HG03066 (cell line): ENCODE measurements around the gene CES4A.

Source experiments
- ATAC-seq: cut with Tn5 transposase; IDR thresholded peaks from one replicate; pipeline ENCODE4 v1.9.1; 2021; ENCODE audit warnings: low read depth; ENCODE audit not compliant: unreplicated experiment

The CES4A gene

GRCh38 chr16:67017810-67018488 lies 29.6 kb downstream of the CES4A start:
- ATAC-seq = peak; percentile 74

GRCh38 chr16:67019171-67019570 lies 30.8 kb downstream of the CES4A start:
- no peak for ATAC-seq

- ATAC-seq = no peak
Observed at GRCh38 chr16:67021321-67021720, 32.9 kb downstream of the CES4A start.

- no peak for ATAC-seq
Observed at GRCh38 chr16:67022531-67023214, 34.3 kb downstream of the CES4A start.

- ATAC-seq = no peak
Observed at GRCh38 chr16:67023689-67024088, 35.3 kb downstream of the CES4A start.

- ATAC-seq = no peak
Observed at GRCh38 chr16:67024384-67025209, 36.2 kb downstream of the CES4A start.

- ATAC-seq = no peak
Observed at GRCh38 chr16:67025210-67025550, 36.8 kb downstream of the CES4A start.

- no peak for ATAC-seq
Observed at GRCh38 chr16:67026570-67026969, 38.2 kb downstream of the CES4A start.

- no peak for ATAC-seq
Observed at GRCh38 chr16:67027046-67027445, 38.7 kb downstream of the CES4A start.

- no peak for ATAC-seq
Observed at GRCh38 chr16:67028167-67028695, 39.8 kb downstream of the CES4A start.

GRCh38 chr16:67028696-67029253 lies 40.4 kb downstream of the CES4A start, which contains the start of gene CBFB:
CBFB (plus strand) TSS chr16:67029149; CDS start chr16:67029408, 259 bp downstream.
- peak; percentile 64 for ATAC-seq

GRCh38 chr16:67029254-67030096 lies 41.1 kb downstream of the CES4A start:
- ATAC-seq = peak; percentile 44

- no peak for ATAC-seq
Observed at GRCh38 chr16:67030221-67030962, 42.0 kb downstream of the CES4A start.

GRCh38 chr16:67034487-67034886 lies 46.1 kb downstream of the CES4A start:
- ATAC-seq = no peak

GRCh38 chr16:67035364-67035763 lies 47.0 kb downstream of the CES4A start:
- no peak for ATAC-seq

- ATAC-seq = no peak
Observed at GRCh38 chr16:67036323-67036741, 47.9 kb downstream of the CES4A start.

- no peak for ATAC-seq
Observed at GRCh38 chr16:67039260-67040020, 51.1 kb downstream of the CES4A start.

GRCh38 chr16:67040166-67040565 lies 51.8 kb downstream of the CES4A start:
- no peak for ATAC-seq
